NCI-H1105 (cell line): Measurements from ENCODE around the gene KCP.

Experiments used
- DNase-seq: peaks from one replicate; lab custom pipeline; 2025; lab: John Stamatoyannopoulos, UW

KCP gene

DNA sequence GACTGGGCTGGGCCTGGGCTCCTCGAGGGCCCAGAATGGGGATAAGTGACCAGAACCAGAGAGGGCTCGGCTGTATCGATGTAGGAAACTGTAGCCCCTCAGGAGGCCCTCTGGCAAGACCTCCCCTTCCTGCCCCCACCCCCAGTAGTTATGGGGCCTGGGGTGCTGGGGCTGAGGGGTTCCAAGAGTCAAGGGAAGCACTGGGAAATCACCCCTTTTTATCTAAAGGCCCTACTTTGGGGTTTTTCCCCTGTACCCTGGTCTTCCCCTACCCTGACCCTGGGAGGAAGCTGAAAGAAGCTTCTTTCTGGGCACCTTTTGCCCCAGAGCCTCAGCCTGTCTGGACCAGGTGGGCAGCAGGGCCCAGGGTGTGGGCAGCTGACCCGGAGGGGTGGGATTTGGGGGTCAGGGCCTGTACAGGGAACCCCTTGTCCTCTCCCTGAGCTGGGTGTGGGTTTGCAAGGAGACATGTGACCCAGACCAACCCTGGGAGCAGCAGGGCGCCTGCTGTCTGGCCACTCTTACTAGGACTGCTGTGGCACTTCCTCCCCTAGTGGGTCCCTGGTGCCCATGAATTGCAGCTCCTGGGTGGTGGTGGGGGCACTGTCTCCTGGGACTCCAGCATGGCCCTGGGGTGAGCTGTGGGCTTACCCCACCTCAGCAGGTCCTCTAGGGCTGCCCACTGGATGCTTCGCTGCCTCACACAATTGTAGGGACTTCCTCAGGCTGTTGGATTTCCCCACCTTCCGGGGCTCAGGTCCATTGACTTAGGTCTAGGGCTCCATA lies 28.8 kb upstream of the KCP start:
- DNase-seq: no peak

DNA sequence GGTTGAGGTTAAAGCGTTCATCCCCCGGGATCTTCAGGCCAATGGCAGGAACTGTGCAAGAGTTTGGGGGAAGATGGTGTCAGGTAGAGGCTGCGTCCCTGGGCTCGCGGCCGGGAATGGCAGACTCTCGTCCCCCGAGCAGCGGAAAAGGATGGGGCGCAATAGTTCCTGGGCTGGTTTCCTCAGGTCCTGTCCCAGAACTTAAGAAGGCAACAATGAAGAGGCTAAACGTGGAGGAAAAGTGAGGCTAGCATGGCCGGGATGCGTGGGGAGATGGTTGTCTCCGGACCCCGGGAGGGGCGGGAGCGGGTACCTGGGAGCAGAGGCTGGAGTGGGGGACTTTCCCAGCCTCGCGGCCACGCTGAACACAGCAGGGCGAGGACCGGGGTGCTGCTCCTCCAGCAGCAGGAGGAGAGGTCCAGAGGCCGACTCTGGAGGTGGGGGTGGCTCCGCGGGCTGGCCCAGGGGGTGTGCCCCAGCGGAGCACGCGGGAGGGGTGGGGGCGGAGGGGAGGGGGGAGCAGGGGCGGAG lies 28.1 kb upstream of the KCP start:
- DNase-seq: peak; percentile 7

DNA sequence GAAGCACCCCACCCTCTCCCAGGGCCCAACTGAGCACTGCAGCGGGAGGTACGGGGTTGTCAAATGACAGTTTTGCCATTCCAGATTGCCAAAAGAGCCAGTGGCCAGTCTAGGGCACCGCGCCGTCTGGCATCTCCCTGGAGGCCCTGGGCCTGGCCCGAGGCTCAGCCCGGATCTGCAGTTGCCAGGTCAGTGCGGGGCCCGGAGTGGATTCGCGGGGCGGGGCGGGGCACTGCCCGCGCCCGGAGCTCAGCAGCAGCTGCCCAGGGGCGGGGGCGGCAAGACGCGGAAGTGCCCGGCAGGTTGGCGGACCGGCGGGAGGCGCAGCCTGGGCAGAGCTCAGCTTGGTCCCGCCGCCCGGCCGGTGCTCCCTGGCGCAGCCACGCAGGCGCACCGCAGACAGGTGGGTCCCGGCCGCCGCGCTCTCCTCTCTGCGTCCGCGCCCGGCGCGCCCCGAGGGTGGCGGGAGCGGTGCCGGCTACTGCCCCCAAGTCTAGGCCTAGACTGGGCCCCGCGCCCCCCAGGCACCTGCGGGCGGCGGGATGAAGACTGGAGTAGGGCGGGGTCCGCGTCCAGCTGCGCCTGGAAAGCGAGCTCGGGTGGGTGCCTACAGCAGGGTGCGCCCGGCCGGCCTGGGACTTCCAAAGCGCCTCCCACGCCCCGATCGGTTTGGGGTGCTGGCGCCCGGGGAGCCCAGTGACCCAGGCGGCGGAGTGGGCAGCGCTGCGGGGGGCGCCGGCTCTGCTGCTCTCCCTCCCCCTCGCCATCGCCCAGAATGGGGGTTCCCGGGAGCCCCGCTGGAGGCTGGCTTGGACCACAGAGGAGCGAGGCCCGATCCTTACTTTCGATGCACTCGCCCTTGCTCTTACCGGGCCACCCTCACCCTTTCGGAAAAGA lies 27.4 kb upstream of the KCP start, which contains the start of gene IRF5:
Gene IRF5 (plus strand): TSS at position 281 of the 897 bp plus-strand sequence. CDS start 4,155 bp downstream, outside the sequence.
- DNase-seq: peak; percentile 15

DNA sequence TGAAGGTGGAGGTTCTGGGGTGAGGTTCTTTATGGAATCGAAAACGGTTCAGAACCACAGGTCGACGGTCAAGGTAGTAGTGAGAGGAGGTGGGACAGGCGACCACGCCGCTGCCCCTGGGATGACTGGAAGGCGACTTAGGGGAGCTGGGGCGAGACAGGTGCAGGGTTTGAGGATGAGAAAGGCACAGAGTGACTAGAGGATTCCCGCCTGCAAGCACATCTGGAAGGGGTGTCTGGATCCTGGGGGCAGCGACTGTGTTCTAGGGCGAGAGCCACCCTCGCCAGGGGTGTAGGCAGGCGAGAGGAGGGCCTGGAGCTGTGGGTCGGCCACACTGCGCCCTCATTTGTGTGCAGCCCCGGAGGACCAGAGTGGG lies 26.8 kb upstream of the KCP start:
- DNase-seq: no peak

DNA sequence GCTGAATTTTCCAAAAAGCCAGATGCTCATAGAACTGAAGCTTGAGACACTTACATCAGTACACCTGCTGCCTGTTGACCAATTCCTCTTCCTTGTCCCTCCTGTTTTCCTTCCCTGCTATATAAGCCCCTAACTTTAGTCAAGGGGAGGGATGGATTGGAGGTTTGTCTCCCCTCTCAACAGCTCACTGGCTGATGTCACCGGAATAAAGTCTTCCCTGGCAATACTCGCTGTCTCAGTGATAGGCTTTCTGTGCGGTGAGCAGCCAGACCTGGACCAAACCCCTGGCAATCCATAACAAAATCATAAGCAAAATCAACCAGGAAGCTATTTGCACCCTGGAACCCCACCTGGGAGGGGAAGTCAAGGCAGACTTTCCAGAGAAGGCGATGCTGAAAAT lies 26.3 kb upstream of the KCP start:
- DNase-seq: no peak

DNA sequence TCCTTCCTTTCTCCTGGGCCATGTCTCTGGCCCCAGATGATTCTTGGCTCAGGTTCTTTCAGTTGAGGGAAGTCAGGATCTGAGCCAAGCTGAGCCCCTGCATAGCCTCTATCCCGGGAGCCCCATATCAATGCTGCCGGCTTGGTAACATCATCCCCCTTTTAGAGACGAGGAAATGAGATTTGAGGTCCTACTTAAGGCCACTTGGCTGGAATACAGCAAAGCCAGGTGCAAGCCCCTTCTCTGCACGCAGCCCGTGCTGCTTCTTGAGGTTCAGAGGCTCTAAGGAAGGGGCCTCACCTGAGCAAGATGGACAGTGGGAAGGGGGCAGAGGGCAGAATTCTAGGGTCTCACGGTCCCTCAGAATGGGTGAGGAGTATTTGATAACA lies 24.8 kb upstream of the KCP start:
- DNase-seq: no peak

DNA sequence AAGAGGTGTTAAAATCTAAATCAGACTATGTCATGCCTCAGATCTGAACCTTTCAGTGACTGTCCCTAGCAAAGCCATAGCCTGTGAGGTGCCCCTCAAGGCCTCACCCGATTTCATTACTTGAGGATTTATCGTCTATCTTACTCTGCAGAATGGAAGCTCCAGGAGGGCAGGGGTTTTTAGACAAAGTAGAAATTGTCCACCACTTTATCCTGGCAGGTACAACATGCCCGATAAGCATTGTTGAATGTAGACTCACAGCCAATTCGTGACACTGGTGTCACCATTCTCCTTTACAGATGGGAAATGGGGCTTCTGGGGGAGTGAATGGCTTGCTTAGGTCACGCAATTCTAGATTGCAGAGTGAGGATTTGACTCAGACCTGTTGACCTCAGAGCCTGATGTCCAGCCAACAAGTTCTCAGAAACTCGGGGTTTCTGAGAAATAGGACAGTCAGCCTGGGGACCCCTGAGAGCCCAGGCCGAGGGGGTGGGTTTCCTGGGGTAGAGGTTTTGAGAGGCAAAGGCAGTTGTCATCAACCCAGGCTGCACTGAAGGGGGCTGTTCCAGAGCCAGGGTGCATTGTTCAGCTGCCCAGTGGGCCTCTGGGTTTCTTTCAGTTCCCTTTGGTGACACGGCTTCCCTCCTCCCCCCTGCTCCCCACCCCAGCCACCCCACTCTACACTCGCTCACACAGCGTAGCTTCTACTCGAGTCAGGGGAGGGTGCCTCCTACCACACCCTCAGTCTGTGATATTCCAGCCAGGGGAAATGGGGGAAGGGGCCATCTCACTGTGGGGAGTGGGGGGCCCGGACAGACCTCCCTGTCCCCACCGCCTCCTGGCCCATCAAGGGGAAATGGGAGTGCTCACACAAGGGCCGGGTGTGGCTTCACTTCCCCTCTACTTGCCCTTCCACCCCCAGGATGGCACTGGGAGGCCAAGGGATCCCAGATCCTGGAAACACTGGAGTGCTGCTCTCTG lies 24.1 kb upstream of the KCP start:
- DNase-seq: no peak

DNA sequence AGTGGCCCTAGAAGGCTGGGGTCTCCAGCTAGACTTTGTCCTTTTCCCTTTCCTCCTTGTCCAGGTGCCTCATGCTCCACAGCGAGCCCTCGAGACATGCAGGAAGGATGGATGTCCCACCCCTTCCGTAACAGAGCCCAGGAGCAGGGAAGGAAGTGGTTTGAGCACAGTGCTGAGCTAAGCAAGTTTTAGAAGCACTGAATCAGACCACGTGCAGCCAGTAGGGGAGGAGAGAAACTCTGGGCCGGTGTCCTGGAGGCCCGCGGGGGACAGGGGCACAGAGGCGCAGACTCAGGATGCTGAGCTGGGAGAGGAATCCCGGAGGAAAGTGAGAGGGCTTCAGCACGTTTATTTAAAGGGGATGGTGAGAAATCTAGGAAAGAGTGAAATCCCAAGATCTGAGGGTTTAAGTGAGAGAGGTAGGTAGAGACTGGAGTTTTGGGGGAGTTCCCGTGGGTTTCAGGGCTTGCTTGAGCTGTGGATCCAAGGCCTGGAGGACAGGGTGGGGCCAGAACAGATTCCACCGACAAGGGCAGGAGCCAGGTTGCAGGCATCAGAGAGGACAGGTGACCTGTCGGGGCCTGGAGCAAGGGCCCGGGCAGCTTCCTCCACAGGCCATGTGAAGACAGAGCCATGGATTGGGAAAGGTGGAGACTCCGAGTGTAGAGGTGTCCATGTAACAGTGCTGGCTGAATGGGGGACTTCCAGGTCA lies 22.8 kb upstream of the KCP start:
- no peak for DNase-seq

DNA sequence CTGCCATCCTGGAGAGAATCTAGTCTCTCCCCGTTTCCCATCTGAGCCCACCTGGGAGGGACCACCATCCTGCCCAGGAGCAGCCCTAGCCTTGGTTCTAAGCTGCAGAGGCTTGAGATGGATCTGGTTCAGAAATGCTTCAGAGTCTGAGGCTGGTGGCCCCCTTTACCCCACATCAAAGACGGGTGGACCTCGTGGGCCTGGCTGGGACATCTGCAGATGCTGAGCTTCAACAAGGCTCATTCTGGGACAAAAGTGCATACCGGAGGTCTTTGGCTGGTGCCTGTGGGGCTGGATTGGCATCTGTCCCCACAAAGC lies 22.3 kb upstream of the KCP start:
- no peak for DNase-seq

DNA sequence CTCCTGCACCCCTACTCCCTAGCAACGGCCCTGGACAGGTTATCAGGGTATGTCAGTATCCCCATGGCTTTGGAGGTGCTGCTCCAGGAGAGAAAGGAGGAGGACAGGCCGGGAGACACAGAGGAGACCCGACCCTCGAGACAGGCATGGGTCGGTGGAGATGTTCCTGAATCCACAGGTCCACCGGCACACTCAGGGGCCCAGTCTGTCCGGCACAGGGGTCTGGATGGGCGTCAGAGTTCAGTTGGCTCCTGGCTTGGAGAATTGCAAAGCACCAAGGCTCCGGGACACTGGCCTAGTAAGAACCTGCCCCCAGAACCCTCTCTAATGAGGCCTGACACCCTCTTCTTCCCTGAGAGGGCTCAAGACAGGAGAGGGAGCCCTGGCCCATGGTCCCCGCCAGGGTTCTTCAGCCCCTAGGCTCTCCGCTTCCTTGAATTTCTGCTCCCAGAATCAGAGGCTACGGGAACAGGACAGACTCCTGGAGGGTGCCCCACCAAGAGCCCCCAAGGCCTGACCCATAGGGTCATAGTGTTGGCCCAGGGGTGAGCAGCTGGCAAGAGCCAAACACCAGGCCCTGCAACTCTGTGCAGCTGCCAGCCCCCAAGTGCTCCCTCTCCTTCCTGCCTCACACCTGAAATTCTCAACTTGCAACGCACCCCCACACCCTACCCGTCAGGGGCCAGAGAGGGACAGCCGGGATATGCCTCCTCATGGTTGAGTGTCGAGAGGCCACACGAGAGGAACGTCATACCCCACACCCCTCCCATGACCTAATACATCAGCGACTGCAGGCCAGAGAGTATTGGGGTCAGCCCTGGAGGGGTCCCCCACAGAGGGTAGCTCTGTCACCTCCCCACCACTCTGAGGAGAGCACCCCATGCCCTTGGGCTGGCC lies 21.7 kb upstream of the KCP start:
- no peak for DNase-seq

DNA sequence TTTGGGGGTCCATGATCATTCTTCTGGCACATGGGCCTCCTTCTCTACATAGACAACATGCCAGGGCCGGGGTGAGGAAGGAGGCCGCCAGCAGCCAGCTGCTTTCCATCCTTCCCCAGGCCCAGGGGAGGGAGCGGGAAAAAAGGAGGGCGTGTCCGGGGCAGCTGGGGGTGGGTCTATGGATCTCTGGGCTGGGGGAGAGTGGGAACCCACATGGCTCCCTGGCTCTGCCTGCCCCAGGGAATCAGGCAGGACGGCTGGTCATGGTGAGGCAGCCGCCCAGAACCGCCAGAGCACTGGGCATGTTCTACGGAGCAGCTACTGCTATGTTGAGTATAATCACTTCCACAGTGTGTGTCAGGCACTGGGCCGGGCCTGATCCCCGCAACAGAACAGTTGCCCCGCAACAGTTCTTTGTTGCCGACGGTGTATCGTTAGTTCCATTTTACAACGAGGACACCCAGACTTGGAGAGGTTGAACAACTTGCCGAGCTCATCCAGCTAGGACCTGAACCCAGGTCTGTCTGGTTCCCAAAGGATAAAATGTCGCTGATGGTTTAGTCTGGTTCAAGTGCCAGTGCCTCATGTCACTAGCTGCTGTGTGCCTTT lies 20.8 kb upstream of the KCP start:
- DNase-seq: no peak

DNA sequence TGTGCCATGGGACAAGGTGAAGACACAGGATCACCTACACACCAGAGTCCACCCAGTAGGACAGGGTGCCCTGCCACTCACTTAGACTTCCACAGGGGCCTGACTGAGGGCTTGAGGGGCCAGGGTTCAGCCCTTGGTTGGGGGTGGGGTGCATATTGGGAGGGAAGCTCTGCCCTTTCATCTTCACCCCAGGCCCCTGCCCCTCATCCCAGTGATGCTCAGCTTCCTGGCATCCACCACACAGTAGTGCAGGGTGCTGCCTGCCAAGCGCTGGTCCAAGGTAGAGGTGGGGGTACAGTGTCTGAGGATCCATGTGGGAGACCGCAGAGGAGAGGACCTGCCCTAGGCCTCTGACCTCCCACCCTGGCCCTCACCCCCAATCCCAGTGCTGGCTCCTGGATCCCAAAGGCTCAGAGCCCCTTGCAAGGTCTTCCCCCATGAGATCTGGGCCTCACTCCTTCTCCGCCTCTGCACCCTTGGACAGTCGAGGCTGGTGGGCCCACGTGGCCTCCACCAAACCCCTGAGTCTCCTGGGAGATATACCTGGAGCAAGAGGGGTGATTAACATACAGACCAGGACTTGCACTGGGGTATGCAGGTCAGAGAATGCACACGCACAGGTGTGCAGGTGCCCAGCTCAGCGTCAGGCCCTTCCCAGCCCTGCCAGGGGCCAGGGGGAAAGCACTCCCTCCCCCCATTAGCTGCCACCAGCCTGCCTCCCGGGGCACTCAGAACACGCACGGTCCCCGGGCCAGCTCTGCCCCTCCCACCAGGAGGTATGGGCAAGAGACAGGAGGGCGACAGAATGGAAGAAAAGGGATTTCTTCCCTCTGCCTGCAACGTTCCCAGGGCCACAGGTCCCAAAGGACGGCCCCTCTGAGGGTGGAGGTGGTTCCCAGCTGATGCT lies 18.6 kb upstream of the KCP start:
- no peak for DNase-seq

DNA sequence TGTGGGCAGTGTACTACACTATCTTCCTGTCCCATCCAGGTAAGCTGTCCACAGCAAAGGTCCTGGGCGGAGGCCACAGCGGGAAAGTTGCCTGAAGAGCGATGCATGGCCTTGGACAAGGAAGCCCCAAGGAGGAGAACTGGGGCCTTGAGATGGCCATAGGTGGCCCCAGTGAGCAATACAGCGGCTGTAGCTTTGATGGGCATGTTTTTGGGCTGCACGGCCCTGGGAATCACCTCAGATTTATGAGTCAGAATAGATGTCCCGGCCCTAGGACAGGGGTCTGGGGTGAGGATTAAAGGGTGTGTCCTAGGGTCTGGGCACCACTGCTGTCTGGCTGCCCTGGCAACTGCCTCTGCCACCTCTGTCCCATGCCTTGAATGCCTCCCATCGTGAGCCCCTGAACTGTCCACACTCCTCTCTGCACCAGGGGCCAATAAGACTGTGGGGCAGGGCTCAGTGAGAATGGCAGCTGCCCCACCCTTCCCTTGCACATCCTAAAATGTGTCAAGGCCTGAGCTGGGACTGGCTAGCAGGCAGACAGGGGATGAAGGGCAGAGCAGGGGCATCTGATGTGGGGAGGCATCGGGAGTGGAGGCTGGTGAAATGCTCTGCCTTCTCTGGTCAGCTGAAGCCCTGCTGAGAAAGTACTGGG lies 17.8 kb upstream of the KCP start:
- no peak for DNase-seq

DNA sequence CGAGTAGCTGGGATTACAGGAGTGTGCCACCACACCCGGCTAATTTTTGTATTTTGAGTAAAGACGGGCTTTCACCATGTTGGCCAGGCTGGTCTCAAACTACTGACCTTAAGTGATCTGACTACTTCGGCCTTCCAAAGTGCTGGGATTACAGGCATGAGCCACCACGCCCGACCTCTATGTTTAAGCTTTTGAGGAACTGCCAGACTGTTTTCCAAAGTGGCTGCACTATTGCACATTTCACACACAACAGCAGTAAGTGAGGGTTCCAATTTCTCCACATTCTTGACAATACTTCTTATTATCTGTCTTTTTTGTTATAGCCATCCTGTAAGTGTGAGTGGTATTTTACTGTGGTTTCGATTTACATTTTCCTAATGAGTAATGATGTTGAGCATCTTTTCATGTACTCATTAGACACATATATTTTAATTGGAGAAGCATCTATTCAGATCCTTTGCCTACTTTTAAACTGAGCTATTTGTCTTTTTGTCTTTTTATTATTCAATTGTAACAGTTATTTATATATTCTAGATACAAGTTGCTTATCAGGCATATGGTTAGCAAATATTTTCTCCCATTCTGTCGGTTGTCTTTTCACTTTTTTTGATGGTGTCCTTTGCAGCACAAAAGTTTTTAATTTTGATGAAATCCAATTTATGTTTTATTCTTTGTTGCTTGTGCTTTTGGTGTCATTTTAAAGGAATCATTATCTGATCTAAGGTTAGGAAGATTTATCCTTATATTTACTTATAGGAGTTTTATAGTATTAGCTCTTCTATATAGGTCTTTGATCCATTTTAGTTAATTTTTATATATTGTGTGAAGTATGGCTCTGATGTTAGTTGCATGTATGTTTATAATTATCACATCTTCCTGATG lies 14.4 kb upstream of the KCP start:
- no peak for DNase-seq

DNA sequence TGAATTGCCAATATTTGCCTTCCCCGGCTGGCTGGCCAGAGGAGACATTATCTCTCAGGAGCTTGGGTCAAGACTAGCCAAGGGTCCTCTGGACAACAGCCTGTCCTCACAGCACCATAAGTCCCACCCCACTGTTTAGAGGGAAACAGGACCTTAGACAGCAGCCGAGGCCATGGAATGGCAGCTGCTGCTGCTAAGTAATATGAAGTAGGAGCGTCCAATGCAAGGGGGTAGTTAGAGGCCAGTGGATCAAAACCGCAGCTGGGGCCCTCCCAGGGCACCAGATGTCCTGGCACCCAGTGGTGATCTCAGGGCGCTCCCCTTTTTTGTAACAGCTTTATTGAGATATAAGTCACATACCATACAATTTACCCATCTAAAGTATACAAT lies 12.9 kb upstream of the KCP start:
- no peak for DNase-seq

DNA sequence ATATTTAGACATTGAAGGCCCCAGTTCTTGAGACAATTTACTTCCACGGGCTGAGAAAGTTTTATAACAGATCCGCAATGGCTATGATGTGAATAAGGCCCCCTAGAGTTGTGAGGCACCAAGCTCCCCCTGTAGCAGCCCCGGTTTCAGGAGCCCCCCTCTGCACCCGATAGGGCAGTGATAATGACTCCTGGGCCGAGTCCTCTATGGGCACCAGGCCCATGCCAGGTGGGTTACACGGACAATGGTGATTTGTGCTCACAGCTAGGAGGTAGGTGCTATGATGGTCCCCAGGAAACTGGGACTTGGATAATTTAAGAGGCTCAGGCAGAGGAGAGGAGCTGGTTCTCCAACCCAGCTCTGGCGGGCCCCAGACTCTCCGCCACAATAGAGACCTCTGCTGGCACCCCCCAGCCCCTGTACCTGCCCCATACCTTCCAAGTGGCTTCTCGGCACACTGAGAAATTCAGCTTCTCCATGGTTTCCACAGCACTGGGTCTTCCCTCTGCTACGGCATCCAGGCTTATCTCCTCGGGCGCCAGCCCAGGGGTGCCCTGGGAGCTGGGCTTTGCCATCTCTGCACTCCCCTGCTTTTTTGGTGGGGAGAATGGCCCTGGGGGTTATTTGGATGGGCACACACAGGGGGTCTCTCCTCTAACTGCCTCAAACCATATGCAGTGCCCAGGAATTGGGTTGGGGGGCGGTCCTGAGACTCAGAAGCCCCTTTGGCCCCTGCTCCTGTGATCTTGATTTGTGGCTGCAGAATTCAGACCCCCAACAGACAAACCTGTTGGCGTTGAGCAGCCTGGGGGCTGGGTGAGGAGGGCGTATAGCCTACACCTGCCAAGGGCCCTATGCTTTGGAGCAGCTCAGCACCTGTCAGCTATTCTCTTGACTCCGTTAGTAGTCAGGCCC lies 12.2 kb upstream of the KCP start:
- DNase-seq: no peak
